Stomach (tissue), 9 donors: ENCODE data around the gene CREBBP. TPM values are rescaled to one million over a fixed set of nuclear protein-coding genes. Genes with fewer than 3 reads are reported as not detected.

Source experiments
- DNase-seq, 2 donors: peaks; one replicate each; pipeline versions ENCODE4 v3.0.0 to v3.0.0-alpha.2; 2013 to 2019
- H3K27ac ChIP-seq, 5 donors: fragments of 200-600 bp in 4 of 5; sonication (generic) in 4 of 5; one replicate each; pipeline ENCODE4 v1.5.1; 2013 to 2019; ENCODE audit warnings: mild to moderate bottlenecking in 1 of 5, moderate library complexity in 1 of 5
- H3K27me3 ChIP-seq, 3 donors: fragments of 200-600 bp; sonication (generic); one replicate each; pipeline ENCODE4 v1.5.1; 2017 to 2019; ENCODE audit warnings: mixed run types in 1 of 3
- H3K36me3 ChIP-seq, 4 donors: fragments of 200-600 bp; sonication (generic); 1 replicate in 3 of 4; 2 replicates in 1 of 4; pipeline ENCODE4 v1.5.1; 2016 to 2019
- H3K4me1 ChIP-seq, 4 donors: fragments of 200-600 bp; sonication (generic); one replicate each; pipeline ENCODE4 v1.5.1; 2016 to 2019
- H3K4me3 ChIP-seq, 4 donors: fragments of 200-600 bp; sonication (generic) in 3 of 4; one replicate each; pipeline ENCODE4 v1.5.1; 2016 to 2019; ENCODE audit warnings: mild to moderate bottlenecking in 1 of 4
- H3K9me3 ChIP-seq, 4 donors: fragments of 200-600 bp; sonication (generic); one replicate each; pipeline ENCODE4 v1.5.1; 2016 to 2019
- CTCF ChIP-seq, 7 experiments: fragments of 450-650 bp in 4 of 7; fragments of 200-600 bp in 3 of 7; sonication (generic) in 3 of 7; IDR thresholded peaks; one replicate each; pipeline ENCODE4 v1.5.1; 2016 to 2019; ENCODE audit warnings: antibody characterized with exemption in 7 of 7, control low read depth in 2 of 7, mild to moderate bottlenecking in 1 of 7
- EP300 ChIP-seq: sonication (generic); formaldehyde crosslinking; IDR thresholded peaks from one replicate; pipeline ENCODE4 v1.6.1; 2017; ENCODE audit warnings: antibody characterized with exemption
- POLR2A ChIP-seq, 4 donors: fragments of 450-650 bp; IDR thresholded peaks; one replicate each; pipeline ENCODE4 v1.6.1; 2016; ENCODE audit warnings: antibody characterized with exemption in 4 of 4, control low read depth in 2 of 4, mild to moderate bottlenecking in 1 of 4, moderate library complexity in 1 of 4
- POLR2AphosphoS5 ChIP-seq, 3 donors: sonication (generic); formaldehyde crosslinking; IDR thresholded peaks; one replicate each; pipeline ENCODE4 v1.6.1; 2016; ENCODE audit warnings: antibody characterized with exemption in 3 of 3
- WGBS, 5 donors: extraction: QIAGEN DNeasy Blood & Tissue Kit in 3 of 5; methylation state at CpG; one replicate each; pipeline versions ENCODE4 v1.1.5 to v1.1.7; 2013 to 2018; 5-methylcytosine and 5-hydroxymethylcytosine counted together
- intact Hi-C: fragments of 100-400 bp; cut with DNase I; formaldehyde crosslinking; loops from one replicate; pipeline ENCODE4 v1.15.1; 2023; ENCODE audit warnings: low total_unique reads
- polyA plus RNA-seq, 3 donors: library from polyadenylated mRNA; stranded (reverse); fragments of 200-250 nt; gene quantifications; one replicate each; pipeline ENCODE4 v1.2.3, GENCODE V29; 2013
- total RNA-seq, 5 donors: library from RNA; depleted of rRNA; stranded (reverse); fragments of >200 nt; gene quantifications; one replicate each; pipeline versions ENCODE4 v1.1.0 to v1.2.3, GENCODE V29; 2014 to 2016
- donor health status: healthy with polysubstance abuse.
- donor health status: Bipolar disorder and iron deficiency.
- donor health status: healthy.

CREBBP gene
- total and polyA plus RNA-seq, 8 donors: 6.7 to 116 (median 75.9) TPM

GRCh38 chr16:3807425-3808123, 72.9 kb downstream of the CREBBP start:
- peaks cover 10 to 48% (median 35%) of the 10 kb centered on the region in 4 donors for H3K36me3 ChIP-seq
- DNase-seq: no peak
- no peak overlapping the region for H3K27ac ChIP-seq
- WGBS, 5 donors: 38 to 53% (median 47%) methylated on average over 3 of the region's 3 CpGs
- H3K27me3 ChIP-seq: no peaks in the 10 kb centered on the region
- peaks cover 10 to 80% (median 37%) of the 10 kb centered on the region in 4 donors for H3K4me1 ChIP-seq
- no peak overlapping the region for H3K4me3 ChIP-seq
- TF ChIP-seq POLR2AphosphoS5 (IDR thresholded peaks at IDR 0.05) (no peak), EP300 (no peak), POLR2A (IDR thresholded peaks at IDR 0.05) (no peak), CTCF (IDR thresholded peaks at IDR 0.05) (no peak)
- intact Hi-C loops: no loop called here
- no peaks in the 10 kb centered on the region for H3K9me3 ChIP-seq

- H3K4me1 ChIP-seq: peaks cover 10 to 76% (median 42%) of the 10 kb centered on the region in 4 donors
- H3K27me3 ChIP-seq: no peaks in the 10 kb centered on the region
- intact Hi-C loops: no loop called here
- H3K27ac ChIP-seq: no peak overlapping the region
- H3K9me3 ChIP-seq: no peaks in the 10 kb centered on the region
- no peak for DNase-seq
- TF ChIP-seq POLR2A (IDR thresholded peaks at IDR 0.05) (no peak), CTCF (IDR thresholded peaks at IDR 0.05) (no peak), POLR2AphosphoS5 (IDR thresholded peaks at IDR 0.05) (no peak)
- peaks cover 7 to 39% (median 24%) of the 10 kb centered on the region in 4 donors for H3K36me3 ChIP-seq
- H3K4me3 ChIP-seq: no peak overlapping the region
- 39 to 56% (median 49%) methylated on average over 7 of the region's 7 CpGs for WGBS, 5 donors
Observed at GRCh38 chr16:3804426-3805016, 76.0 kb downstream of the CREBBP start.

GRCh38 chr16:3800477-3801270, 79.8 kb downstream of the CREBBP start:
- peaks cover 0 to 5% (median 0%) of the 10 kb centered on the region in 4 donors for H3K36me3 ChIP-seq
- no peak for TF ChIP-seq POLR2AphosphoS5 (IDR thresholded peaks at IDR 0.05)
- no peak for TF ChIP-seq EP300
- no peak for TF ChIP-seq POLR2A (IDR thresholded peaks at IDR 0.05)
- no peak for TF ChIP-seq CTCF (IDR thresholded peaks at IDR 0.05)
- peaks cover 11 to 87% (median 50%) of the 10 kb centered on the region in 4 donors for H3K4me1 ChIP-seq
- no peaks in the 10 kb centered on the region for H3K27me3 ChIP-seq
- intact Hi-C loops: no loop called here
- WGBS, 5 donors: 82 to 96% (median 89%) methylated on average over 4 of the region's 4 CpGs
- H3K4me3 ChIP-seq: no peak overlapping the region
- no peaks in the 10 kb centered on the region for H3K9me3 ChIP-seq
- H3K27ac ChIP-seq: no peak overlapping the region
- no peak for DNase-seq

GRCh38 chr16:3800019-3800418, 80.5 kb downstream of the CREBBP start:
- intact Hi-C loops: no loop called here
- H3K27me3 ChIP-seq: no peaks in the 10 kb centered on the region
- peaks cover 13 to 87% (median 53%) of the 10 kb centered on the region in 4 donors for H3K4me1 ChIP-seq
- no peaks in the 10 kb centered on the region for H3K36me3 ChIP-seq
- H3K9me3 ChIP-seq: no peaks in the 10 kb centered on the region
- DNase-seq: no peak
- TF ChIP-seq POLR2A (IDR thresholded peaks at IDR 0.05) (no peak), CTCF (IDR thresholded peaks at IDR 0.05) (no peak), POLR2AphosphoS5 (IDR thresholded peaks at IDR 0.05) (no peak), EP300 (no peak)
- H3K4me3 ChIP-seq: no peak overlapping the region
- no peak overlapping the region for H3K27ac ChIP-seq
- WGBS, 5 donors: 79 to 92% (median 92%) methylated on average over 7 of the region's 7 CpGs
